ENCODE measurements around the gene CHKA.

CHKA gene

DNA sequence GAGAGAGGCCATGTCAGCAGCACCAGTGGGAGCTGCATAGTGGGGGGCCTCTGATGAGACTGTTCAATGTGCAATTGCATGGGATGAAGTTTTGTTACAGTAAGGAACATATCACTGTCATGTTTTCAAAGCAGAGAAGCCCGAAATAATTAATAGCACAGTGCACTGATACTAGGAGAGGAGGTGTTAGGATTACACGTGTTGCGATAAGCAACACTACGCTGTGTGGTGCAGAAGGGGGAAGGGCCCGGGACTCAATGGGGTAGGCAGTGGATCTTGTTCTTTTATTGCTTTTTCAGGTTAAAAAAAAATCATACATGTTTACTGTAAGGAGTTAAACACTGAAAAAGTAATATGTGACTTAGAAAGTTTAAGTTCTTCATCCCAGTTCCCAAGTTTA is 53.2 kb downstream of the CHKA start:
- DNase-seq = no peak

DNA sequence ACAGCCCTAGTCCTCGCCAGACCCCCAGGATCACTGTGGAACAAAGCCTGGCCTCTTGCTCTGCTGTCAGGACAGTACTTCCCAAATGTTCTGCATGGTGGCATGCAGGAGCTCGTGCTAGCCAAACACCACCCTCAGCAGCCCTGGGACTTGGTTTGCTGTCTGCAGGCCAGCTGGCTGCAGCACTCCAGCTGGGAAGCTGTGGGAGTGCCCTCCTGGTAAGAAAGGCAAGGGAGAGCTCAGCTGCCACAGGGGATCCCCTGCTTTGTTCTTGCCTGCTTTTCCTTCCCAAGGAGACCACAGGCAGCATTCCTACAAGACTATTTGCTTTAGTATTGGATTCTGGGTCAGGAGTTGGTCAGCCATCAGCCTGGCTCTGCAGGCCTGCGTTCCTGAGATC is 54.4 kb downstream of the CHKA start:
- no peak for DNase-seq

DNA sequence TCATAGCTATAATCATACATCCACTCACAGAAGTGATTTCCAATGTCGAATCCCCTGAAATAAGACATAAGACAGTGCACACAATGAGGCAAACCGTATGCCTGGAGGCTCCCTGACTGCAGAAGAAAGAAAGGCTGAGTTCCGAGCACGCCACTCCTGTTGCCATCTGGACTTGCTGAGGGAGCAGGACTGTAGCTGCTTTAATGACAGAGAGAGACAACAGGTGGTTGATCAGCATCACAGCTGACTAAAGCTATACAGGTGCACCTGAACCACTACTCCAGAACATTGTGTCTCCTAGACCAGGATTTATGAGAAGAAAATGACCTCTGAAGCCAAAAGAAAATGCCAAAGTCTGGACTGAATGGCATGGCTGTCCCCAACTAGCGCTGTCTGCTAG is 55.3 kb downstream of the CHKA start:
- no peak for DNase-seq

DNA sequence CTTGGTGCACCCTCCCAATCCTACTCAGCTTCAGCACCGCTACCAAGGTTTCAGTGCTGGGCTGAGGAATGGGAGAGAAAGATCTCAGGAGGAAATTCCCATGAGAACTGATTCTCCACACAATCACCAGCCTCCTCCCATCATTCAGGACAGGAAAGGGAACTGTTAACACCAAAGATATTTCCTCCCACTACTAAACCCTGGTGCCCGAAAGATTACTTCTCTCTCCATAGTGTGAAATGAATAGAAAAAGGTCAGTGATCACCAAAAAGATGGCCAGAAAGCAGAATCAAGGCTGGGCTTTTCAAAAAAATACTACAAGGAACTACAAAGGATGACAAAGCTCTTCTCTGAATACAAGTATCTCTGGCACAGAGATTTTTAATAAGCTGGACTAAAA is 56.3 kb downstream of the CHKA start:
- DNase-seq = no peak

DNA sequence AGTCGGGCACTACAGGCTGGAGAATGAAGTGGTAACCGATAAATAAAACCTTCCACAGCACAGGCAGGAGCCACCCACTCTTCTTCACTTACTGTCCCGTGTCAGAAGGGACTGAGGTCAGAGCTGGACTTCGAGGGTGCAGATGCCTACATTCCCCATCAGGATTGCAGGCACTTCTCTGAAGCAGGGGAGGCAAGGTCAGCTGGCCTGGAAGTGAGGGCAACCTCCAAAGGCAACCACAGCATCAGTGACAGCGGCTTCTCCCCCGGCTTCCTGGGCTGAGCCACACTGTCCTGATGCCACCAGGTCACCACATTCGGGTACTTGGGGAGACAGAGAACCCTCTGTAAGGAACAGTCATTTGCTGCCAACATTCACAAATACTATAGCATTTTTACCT is 59.7 kb downstream of the CHKA start:
- no peak for DNase-seq

DNA sequence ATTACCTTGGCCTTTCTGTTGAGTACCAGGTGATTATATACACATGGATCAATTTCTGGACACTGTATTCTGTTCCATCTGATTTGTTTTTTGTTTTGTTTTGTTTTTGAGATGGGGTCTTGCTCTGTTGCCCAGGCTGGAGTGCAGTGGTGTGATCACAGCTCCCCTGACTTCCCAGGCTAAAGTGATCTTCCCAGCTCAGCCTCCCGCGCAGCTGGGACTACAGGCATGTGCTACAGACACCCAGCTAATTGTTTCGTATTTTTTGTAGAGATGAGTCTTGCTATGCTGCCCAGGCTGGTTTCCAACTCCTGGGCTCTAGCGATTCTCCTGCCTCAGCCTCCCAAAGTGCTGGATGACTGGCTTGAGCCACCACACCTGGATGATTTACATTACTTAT is 63.4 kb downstream of the CHKA start:
- DNase-seq = no peak

DNA sequence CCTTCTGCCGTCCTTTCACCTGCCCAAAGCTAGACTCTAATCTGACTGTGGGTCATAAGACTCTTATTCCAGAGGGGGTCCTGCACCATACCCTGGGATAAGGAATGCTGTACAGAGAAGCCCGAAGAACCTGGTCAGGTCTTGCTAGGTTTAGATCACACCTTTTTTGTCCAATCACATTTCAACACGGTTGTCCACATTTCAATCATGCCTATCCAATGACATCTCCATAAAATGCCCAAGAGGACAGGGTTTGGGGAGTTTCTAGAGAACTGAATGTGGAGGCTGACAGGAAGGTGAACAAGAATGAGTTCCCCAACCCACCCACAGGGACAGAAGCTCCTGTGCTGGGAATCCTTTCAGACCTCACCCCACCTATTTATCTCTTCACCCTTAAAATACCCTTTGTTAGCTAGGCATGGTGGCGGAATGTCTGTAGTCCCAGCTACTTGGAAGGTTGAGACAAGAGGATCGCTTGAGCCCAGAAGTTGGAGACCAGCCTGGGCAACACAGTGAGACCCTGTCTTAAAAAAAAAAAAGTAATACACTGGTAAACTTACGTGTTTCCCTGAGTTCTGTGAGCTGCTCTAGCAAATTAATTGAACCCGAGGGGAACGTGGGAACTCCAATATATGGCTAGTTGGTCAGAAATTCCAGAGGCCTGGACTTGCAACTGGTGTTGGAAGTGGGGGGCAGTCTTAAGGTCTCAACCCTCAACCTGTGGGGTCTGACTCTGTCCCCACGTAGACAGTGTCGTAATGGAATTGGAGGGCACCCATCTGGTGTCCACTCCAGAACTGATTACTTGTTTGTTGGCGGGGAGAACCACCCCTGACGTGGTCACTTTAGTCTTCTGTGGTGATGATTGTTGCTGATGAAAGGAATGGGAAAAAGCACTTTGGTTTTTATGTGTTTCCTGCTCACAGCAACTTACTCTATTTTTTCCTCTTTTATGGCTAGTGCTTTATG is 64.6 kb downstream of the CHKA start:
- no peak for DNase-seq

DNA sequence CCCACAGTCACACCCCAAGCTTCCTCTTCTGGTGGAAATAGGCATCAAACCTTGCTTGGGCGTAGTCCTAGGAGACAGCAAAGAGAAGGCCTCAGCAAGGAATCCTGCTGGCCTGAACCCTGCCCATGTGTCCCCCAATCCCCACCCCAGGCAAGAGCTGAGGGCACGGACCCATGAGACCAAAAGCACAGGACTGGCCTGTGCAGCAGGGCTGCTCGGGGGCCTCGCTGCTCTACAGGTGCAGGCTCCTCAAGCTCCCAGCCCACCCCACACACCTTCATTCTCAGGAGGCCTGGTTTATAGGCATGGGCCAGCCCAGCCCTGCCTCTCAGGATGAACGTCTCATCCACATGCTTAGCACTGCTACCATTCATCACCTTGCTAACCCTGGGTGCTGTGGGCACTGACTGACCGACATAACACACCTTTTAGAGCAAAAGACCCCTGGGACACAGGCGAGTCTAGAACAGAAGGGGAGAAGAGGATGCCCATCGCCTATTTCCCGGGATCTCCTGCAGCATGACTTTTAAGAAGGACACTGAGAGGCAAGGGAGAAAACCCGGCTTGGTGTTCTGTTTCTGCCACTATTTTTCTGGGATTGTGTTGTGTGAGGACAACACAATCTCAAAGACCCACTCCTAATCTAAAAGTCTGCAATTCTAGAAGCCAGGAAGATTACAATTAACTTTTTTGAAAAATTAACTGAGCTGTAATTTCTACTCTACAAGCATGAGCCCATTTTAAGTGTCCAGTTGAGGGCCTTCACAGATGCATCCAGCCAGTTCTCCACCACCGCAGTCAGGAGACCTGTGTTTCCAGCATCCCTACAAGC is 67.0 kb downstream of the CHKA start:
- no peak for DNase-seq

DNA sequence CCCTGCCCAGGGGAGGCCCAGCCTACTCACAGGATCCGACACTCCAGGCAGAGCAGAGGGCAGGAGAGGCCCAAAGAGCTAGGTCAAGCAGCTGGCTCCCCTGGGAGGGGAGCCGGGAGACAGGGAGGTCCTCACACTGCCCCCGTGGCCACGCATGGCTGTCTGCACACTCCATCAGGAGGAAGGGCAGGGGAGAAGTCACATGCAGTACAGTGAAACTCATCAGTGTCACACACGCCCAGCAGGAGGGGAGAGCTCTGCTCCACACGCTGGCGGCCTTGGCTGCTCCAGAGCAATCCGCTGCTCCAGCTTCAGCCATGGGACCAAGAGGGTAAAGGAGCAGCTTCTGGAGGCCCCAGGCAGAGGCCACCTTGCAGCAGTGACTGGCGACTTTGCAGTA is 68.1 kb downstream of the CHKA start:
- no peak for DNase-seq

DNA sequence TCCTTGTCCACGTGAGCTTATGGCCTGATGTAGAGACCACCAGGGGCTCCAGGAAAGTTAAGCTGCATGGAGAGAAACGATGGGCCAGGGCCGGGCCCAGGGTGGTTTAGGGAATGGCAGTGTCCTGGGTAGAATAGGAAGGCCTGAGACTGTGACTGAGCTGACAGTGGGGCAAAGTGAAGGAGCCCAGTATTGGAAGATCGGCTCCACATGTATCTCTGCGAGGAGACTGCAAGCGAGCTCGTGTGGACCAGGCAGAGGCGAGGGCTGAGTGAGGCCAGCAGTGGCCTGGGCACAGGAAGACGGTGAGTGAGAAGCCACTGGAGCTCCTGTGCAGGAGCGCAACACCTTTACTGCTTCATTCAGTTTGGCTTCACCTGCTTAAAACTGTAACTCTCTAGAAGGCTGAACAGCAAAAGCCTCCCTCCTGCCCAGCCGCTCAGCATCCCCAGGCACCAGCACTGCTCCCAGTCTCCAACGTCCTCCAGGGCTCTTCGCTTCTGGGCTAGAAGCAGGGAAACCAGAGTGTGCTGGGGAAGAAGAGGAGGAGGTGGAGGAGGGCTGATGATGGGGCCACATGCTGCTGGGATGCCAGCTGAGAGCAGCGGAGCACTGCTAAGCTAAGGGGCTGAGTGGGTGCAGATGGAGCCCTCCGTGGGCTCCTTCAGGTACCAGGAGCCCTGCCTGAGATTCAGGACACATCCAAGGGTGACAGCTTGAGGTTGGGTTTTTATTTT is 68.9 kb downstream of the CHKA start:
- DNase-seq = no peak

DNA sequence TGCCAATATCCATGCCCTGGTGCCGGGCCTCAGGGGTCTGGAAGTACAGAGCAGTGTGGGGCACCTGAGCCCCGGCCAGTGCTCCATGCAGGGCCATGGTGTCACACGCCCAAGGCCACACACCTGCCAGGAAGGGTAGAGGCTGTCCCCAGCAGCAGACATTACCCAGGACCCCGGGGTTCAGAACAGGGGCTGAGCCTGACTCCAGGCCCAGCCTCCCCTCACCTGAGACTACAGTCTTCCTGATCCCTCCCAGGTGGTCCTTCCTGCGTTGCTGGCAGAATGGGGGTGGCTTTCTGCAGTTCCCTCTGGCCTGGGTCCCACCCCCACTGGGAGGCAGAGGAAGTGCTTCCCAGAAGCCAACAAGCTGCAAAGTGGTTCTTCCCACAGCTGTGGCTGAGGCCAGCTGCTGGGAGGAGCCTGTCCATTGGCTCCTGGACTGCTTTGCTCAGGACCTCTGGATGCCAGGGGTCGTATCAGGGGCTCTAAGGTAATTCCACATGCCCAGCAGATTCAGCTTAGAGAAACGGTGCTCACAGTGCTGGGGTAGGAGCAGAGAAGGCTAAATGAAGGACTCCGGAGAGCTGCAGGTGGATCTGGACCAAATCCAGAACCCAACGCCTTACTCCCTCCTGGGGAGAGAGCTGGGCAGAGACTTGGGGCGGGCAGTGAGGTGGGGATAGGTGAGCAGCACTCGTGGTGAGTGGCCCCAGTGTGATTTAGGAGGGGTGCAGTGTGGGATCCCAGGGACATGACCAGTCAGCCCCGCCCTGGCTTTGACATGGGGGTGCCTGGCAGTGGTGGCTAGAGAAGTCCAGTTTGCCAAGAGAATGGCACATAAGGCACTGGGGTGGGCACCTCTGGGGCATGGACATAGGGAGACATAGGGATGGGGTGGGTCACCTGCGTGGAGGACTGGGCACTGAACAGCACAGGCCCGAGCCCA is 69.7 kb downstream of the CHKA start:
- no peak for DNase-seq

DNA sequence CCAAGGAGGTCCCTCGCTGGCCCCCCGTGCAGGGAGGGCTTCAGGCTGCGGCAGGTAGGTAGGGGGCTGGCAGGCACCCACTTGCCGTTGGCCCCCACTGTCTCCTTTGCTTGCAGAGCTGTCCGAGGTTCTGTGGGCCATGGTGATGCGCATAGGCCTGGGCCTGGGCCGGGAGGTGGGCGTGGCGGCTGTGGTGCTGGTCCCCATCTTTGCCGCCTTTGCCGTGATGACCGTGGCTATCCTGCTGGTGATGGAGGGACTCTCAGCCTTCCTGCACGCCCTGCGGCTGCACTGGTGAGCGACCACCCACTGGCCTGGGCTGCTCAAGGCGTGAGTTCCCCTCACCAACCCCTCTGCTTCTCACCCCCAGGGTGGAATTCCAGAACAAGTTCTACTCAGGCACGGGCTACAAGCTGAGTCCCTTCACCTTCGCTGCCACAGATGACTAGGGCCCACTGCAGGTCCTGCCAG is 70.8 kb downstream of the CHKA start:
- DNase-seq = no peak

DNA sequence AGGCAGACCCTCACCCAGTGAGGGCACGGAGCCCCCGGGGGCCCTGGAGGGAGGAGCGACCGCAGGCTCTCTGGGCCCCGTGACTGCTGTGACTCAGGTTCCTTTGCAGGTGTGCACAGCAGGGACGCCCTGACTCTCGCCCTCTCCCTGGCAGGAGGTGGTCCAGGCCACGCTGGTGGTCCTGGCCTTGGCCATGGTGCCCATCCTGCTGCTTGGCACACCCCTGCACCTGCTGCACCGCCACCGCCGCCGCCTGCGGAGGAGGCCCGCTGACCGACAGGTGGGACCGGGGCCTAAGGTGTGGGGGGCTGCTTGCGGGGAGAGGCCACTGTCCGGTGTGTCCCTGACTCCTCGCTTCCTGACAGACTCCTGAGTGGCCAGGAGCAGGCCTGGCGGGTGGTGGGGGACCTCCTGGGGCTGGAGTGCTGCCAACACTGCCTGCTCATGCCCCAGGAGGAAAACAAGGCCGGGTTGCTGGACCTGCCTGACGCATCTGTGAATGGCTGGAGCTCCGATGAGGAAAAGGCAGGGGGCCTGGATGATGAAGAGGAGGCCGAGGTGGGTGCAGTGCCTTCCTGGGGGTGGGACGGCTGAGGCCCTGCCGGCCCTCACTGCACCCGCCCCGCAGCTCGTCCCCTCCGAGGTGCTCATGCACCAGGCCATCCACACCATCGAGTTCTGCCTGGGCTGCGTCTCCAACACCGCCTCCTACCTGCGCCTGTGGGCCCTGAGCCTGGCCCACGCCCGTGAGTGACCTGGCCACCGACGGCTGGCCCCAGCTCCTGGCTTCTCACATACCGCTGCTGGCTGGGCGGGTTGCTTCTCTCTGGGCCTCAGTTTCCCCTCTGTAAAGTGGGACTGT is 71.4 kb downstream of the CHKA start:
- no peak for DNase-seq

DNA sequence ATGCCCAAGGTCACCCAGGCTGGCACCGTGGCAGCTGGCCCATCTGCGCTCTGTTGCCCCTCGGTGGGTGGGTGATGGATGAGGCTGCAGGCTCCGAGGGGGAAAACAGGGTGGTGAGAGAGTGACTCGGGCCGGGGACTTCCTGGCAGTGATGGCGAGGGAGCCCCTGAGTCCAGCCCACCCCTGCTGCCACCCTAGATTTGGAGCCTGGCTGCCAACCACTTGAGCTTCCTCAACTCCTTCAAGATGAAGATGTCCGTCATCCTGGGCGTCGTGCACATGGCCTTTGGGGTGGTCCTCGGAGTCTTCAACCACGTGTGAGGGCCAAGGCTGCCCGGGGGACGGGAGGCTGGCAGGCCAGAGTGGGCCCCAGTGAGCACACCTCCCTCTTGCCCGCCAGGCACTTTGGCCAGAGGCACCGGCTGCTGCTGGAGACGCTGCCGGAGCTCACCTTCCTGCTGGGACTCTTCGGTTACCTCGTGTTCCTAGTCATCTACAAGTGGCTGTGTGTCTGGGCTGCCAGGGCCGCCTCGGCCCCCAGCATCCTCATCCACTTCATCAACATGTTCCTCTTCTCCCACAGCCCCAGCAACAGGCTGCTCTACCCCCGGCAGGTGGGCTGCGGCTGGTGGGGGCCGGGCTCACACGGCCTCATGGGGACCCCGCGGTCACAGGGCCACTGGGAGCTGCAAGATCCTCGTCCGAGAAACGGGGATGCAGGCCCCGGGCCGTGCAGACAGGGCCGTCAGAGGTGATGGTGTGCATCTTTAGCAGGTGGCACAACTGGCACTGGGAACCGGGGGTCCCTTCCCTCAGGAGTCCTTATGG is 72.3 kb downstream of the CHKA start:
- DNase-seq = no peak

DNA sequence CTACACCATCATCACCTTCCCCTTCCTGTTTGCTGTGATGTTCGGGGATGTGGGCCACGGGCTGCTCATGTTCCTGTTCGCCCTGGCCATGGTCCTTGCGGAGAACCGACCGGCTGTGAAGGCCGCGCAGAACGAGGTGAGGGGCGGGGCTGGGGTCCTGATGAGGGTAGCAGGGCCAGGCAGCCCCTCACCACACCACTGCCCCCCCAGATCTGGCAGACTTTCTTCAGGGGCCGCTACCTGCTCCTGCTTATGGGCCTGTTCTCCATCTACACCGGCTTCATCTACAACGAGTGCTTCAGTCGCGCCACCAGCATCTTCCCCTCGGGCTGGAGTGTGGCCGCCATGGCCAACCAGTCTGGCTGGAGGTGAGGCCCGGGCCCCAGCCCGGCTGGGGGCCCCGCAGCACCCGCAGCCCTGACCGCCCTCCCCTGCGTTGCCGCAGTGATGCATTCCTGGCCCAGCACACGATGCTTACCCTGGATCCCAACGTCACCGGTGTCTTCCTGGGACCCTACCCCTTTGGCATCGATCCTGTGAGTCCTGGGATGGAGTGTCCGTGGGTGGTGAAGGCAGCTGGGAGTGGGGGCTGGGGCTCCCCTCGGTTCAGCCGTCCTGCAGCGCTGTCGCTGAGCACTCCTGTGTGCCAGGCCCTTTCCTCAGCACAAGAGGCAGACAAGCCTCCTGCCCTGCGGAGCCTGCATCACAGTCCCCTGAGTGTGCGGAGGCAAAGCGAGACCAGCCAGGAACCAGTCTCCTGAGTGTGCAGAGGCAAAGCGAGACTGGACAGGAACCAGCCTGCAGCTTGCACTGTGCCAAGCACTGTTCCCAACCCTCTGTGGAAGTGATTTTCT is 73.5 kb downstream of the CHKA start:
- DNase-seq = no peak

DNA sequence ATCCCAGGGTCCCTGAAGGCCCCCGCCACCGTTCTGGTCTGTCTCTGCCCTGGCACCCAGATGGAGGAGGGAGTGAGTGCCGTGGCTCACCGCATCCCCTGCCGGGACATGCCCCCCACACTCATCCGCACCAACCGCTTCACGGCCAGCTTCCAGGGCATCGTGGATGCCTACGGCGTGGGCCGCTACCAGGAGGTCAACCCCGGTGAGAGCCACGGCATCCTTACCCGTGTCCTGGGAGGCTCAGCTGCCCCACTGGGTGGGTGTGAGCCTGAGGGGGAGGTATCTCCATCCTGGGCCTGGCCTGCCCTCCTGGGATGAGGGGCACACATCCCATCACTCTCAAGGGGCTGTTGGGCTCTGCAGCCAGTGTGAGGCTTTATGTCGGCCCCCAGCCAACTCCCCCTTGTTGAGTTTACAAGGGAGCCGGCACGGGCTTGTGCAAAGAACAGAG is 76.3 kb downstream of the CHKA start:
- DNase-seq = no peak

DNA sequence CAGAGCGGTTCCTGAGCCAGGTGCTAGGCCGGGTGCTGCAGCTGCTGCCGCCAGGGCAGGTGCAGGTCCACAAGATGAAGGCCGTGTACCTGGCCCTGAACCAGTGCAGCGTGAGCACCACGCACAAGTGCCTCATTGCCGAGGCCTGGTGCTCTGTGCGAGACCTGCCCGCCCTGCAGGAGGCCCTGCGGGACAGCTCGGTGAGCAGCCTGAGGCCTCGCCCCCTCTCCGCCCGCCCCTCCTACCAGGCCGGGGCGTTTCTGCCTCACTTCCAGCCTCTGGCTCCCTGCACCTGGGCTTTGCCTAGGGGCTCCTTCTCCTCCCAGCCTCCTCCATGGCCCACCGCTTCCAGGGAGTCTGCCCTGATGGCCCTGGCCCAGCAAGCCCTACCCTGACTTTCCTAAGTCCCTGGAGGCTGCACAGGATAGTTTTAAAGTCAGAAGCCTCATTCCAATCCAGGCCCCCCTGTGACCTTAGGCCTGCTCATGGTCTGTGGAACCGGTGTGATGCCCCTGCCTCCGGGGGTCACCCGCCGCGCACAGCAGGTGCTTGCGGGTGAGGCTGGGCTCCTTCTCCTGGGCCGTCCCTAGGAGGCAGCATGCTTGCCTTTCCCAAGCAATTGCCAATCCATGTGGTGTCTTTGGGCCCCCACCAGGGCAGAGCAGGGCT is 76.9 kb downstream of the CHKA start:
- peak; percentile 45 for DNase-seq

All from NCI-H2171 (cell line).